ENCODE measurements around the gene IKZF3.
A peak's percentile ranks its signal among the peaks of the same experiment; 100 is the strongest.
"Not testable (repeated sequence)": the region's sequence is repeated elsewhere in the genome, so short reads cannot be mapped to it uniquely, and the experiment has no call there.

IKZF3 gene

DNA sequence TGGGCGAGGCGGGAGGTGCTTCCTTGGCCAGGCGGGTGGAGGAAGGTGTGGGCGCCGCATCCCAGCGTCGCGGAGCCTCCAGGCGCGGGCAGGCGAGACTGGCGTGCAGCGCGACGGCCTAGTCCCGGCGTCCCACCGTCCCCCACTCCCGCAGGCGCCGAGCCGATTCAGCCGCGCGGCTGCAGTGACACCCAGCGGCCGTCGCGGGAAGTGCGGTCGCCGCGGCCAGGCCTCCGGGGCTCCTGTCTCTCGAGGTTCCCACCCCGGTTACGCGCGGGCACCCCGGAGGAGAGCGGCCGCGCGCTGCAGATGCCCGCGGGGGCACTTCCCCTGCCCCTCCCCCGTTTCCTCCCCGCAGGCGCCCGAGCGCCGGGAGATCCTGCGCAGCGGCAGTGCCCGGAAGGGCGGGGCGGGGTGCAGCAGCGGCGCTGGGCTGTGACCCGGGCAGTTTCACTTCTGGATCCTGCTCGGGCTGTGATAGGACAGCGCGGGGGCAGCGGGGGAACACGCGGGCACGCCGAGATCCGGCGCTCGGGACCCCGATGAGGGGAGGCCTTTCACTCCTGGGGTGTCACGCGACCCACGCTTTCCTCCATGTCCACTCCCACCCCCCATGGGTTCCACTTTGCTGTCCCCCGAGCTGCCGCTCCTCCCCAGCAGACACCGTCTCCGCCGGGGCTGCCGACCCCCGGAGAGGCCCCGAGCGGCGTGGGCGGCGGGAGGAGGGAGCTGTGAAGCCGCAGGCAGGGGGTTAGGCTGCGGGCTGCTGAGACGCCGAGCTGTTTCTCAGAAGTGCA, 109.8 kb downstream of the IKZF3 start:
- DNase-seq = peak; percentile 79

DNA sequence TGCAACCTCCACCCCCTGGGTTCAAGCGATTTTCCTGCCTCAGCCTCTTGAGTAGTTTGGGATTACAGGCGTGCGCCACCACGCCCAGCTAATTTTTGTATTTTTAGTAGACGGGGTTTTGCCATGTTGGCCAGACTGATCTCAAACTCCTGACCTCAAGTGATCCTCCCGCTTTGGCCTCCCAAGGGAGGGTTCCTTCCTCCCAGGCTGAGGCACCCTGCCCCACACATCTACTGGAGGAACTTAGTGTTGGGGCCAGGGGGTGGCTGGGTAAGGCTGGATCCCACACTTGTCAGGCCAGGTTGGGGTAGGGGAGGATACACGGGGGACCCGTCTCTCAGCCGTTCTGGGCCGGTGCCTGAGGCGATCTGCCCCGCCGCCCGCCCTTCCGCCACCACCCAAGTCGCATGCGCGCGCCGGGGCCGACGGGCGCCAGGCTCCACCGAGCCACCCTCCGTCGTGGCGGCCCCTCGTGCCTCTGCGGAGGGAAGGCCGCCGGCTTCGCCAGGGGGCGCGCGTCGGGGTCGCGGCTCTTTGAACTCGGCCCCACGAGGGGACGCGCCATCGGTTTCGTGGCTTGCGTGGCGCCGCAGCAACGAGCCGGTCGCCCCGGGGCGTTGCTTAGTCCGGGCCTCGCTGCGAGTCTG, 110.5 kb downstream of the IKZF3 start:
- peak; percentile 35 for DNase-seq

- no peak for DNase-seq
Observed at GRCh38 chr17:39752241-39752881, 111.8 kb downstream of the IKZF3 start.

DNA sequence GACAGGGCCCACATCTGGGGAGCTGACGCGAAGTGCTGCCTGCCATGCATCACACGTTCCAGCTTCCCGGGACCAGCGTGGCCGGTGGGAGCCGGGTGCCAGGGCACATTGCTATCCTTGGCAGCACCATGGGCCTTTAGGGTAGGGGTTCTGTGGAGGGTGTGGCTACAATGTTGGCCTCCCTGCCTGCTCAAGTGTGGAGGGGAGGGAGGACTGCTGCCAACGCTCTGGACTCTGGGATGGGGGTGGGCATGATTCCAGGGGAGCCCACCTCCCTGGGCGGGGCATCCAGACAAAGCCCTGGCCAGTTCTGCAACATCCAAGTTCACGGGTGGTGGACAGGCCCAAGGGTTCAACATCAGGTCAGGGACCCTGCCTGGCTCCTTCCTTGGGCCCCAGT, 112.5 kb downstream of the IKZF3 start:
- no peak for DNase-seq

GRCh38 chr17:39751016-39751543, 113.0 kb downstream of the IKZF3 start:
- DNase-seq = no peak

DNA sequence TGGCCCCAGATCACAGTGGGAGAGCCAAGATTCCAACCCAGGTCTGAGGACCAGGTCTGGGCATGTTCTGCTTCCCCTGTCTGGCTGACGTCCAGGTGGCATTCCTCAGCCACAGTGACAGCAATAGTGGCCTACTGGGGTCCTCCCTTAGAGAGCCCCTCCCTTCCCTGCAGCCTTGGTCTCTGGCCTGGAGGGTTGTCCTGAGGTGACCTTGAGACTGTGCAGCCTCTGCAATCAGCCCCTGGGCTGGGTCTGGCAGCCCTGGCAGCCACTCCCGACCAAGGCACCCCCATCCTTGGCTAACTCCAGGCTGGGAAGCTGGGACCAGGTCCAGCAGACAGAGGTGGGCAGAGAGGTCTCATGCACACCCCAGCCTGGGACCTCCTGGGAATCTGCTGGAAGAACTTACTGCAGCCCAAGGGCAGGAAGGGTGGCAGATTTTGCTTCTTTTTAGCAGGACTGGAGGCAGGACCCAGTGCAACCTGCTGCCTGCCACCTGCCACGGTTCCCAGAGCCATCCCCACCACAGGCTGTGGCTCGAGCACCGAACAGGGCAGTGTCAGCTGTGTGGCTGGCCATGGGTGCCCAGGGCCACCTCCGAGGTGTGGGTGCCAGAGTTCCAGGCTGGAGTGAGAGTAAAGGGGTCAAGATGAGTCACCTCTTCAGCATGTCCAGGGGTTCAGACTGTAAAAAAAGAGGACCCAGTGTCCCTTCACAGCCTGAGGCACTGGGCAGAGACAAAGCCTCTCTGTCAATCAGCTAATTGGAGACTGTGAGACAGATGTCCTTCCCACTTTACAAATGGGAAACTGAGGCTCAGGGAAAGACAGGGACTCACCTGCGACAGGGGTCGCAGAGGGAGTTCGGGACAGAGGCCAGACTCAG, 113.7 kb downstream of the IKZF3 start:
- DNase-seq = no peak

- DNase-seq = not testable (repeated sequence)
Observed at GRCh38 chr17:39748444-39749034, 115.6 kb downstream of the IKZF3 start.

- no peak for DNase-seq
Observed at GRCh38 chr17:39747745-39748144, 116.4 kb downstream of the IKZF3 start.

DNA sequence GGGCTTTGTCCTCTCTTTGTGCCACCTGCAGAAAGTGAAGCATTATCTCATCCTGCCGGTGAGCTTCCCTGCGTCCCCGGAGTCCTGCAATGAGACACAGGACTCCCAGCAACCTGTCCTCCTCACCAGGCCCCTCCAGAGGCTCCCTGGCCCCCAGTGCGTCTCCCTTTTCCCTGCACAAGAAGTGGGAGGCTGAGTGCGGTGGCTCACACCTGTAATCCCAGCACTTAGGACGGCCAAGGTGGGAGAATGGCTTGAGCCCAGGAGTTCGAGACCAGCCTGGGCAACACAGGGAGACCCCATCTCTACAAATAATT, 118.0 kb downstream of the IKZF3 start:
- DNase-seq = no peak

GRCh38 chr17:39745335-39746144, 118.6 kb downstream of the IKZF3 start:
- DNase-seq = no peak

GRCh38 chr17:39744836-39745215, 119.3 kb downstream of the IKZF3 start:
- no peak for DNase-seq

DNA sequence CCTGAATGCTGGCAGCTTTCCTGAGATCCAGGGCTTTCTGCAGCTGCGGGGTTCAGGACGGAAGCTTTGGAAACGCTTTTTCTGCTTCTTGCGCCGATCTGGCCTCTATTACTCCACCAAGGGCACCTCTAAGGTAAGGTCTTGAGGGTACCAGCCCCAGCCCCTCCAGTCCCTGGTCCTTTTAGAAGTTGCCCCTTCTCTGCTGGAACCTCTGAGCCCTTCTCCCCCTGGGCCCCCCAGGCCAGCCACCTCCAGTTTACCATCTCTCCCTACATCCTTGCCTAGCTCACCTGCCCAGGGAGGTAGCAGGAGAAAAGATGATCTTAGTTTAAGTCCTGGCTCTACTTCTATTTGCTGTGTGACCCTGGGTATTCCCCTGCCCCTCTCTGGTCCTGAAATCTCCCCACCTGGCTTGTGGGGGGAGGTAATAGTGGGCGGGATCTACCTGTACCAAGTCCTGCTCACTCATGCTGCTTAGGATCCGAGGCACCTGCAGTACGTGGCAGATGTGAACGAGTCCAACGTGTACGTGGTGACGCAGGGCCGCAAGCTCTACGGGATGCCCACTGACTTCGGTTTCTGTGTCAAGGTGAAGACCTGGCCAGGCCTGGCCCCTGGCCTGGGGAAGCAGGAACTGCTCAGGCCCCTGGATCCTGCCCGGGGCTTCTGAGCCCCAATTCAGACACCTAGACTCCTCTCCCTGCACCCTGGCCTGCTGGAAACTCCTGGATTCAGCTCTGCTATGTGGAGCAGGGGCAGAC, 119.9 kb downstream of the IKZF3 start:
- no peak for DNase-seq

DNA sequence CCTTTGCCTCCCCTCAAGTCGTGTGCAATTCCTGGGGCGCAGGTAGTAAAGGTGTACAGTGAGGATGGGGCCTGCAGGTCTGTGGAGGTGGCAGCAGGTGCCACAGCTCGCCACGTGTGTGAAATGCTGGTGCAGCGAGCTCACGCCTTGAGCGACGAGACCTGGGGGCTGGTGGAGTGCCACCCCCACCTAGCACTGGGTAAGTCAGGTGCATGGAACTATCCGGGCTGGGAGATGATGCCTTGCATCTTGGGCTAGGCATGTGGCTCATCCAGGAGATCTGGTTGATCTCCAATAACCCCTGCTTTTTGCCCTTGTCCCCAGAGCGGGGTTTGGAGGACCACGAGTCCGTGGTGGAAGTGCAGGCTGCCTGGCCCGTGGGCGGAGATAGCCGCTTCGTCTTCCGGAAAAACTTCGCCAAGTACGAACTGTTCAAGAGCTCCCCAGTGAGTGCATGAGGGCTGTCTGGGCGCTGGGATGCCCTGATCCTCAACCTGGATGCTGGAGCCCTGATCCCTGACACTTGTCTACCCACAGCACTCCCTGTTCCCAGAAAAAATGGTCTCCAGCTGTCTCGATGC, 121.2 kb downstream of the IKZF3 start:
- no peak for DNase-seq

DNA sequence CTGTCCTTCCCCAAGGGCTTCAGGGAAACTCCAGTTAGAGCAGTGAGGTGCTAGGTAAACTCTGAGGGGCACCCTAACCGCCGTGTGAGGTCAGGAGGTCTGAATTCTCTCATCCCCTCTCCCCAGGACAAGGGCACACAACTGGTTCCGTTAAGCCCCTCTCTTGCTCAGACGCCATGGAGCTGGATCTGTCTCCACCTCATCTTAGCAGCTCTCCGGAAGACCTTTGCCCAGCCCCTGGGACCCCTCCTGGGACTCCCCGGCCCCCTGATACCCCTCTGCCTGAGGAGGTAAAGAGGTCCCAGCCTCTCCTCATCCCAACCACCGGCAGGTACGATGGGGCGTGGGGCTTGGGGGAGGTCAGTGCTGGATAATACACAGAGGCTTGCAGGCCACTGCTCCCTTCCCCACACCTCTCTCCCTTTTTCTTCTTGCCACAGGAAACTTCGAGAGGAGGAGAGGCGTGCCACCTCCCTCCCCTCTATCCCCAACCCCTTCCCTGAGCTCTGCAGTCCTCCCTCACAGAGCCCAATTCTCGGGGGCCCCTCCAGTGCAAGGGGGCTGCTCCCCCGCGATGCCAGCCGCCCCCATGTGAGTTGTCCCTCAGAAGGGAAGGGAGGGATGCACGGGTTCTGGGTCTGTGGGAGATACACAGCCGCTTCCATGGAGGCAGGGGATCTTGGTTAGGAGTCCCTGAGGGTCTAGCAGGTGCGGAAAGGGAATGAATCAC, 121.8 kb downstream of the IKZF3 start:
- DNase-seq = no peak

GRCh38 chr17:39740357-39741111, 123.6 kb downstream of the IKZF3 start:
- DNase-seq = no peak

GRCh38 chr17:39739885-39740356, 124.2 kb downstream of the IKZF3 start:
- no peak for DNase-seq

- peak; percentile 55 for DNase-seq
Observed at GRCh38 chr17:39738983-39739884, 124.9 kb downstream of the IKZF3 start.

DNA sequence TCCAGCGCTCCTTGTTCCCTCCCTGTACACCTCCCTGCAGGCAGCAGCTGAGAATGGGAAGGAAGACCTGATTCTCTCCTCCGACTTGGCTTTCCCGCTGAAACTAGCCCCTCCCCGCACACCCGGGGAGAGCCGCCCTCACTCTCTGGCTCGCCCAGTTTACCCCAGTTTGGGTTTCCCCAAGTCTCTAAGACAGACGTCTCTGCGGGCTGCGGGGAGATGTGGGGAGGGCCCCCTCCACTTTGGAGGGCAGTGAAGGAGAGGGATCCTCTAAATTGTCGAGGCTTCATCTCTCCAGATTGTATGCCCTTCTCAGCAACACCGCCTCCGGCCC, 125.6 kb downstream of the IKZF3 start:
- peak; percentile 19 for DNase-seq
